22Rv1 (cell line): ENCODE data around the gene TERB2.
"Not testable (repeated sequence)": the region's sequence is repeated elsewhere in the genome, so short reads cannot be mapped to it uniquely, and the experiment has no call there.

Experiments used
- H3K27ac ChIP-seq: fragments of 450-650 bp; 2 replicates; pipeline ENCODE4 v1.5.1; 2017
- ZFX ChIP-seq: fragments of 450-650 bp; IDR thresholded peaks from 2 replicates; pipeline ENCODE4 v1.6.1; 2017; ENCODE audit warnings: antibody characterized with exemption, borderline replicate concordance
- TF ChIP-seq, protein P1 (sequence below): fragments of 450-650 bp; IDR thresholded peaks from 2 replicates; pipeline ENCODE4 v1.5.1; 2017; ENCODE audit warnings: mild to moderate bottlenecking

Gene TERB2

DNA sequence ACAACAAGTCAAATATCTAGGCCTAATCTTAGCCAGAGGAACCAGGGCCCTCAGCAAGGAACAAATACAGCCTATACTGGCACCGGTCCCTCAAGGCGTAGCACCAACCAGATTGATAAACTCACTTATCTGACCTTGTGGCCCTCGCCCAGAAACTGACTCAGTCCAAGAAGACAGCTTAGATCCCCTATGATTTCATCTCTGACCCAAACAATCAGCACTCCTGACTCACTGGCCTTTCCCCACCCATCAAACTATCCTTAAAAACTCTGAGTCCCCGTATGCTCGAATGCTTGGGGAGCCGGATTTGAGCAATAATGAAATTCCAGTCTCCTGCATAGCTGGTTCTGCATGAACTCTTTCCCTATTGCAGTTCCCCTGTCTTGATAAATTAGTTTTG is 64.9 kb downstream of the TERB2 start:
- TF ChIP-seq, protein P1, sequence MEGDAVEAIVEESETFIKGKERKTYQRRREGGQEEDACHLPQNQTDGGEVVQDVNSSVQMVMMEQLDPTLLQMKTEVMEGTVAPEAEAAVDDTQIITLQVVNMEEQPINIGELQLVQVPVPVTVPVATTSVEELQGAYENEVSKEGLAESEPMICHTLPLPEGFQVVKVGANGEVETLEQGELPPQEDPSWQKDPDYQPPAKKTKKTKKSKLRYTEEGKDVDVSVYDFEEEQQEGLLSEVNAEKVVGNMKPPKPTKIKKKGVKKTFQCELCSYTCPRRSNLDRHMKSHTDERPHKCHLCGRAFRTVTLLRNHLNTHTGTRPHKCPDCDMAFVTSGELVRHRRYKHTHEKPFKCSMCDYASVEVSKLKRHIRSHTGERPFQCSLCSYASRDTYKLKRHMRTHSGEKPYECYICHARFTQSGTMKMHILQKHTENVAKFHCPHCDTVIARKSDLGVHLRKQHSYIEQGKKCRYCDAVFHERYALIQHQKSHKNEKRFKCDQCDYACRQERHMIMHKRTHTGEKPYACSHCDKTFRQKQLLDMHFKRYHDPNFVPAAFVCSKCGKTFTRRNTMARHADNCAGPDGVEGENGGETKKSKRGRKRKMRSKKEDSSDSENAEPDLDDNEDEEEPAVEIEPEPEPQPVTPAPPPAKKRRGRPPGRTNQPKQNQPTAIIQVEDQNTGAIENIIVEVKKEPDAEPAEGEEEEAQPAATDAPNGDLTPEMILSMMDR, result no peak
- no peak overlapping the region for H3K27ac ChIP-seq

DNA sequence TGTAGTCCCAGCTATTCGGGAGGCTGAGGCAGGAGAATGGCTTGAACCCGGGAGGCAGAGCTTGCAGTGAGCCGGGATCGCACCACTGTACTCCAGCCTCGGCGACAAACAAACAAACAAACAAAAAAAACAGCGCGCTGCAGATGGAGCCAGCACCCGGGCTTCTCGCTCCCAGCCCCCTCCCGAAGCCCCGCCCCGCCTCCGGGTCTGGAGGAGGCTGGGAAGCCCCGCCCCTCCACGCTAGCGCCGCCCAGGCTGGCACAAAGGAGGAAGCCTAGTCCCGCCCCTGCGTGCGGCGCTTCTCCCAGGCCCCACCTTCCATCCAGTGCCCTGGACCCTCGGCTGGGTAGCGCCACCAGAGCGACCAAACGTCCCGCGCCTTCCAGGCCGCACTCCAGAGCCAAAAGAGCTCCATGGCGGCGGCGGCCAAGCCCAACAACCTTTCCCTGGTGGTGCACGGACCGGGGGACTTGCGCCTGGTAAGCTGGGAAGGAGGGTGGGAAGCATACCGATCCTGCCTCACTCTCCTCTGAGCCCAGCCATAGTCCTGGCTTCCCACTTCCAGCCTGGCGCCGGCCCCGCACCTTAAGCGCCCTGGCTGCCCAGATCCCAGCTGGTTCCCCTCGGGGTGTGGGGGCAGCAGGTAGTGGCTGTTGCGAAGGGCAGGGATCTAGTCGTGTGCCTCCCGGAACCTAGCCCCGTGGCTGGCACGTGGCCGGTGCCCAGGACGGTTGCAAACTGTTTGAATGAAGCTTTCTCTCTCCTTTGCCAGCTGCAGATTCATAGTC is 66.6 kb downstream of the TERB2 start, which contains the start of gene SORD:
Gene SORD (plus strand): TSS at position 325 of the 788 bp plus-strand sequence. CDS start 89 bp downstream, at position 414.
- H3K27ac ChIP-seq, result peak within 1 kb of the TSS; percentile 70
- TF ChIP-seq, protein P1, result no peak; the same call in 1 of the 2 replicates
- no peak for TF ChIP-seq ZFX

DNA sequence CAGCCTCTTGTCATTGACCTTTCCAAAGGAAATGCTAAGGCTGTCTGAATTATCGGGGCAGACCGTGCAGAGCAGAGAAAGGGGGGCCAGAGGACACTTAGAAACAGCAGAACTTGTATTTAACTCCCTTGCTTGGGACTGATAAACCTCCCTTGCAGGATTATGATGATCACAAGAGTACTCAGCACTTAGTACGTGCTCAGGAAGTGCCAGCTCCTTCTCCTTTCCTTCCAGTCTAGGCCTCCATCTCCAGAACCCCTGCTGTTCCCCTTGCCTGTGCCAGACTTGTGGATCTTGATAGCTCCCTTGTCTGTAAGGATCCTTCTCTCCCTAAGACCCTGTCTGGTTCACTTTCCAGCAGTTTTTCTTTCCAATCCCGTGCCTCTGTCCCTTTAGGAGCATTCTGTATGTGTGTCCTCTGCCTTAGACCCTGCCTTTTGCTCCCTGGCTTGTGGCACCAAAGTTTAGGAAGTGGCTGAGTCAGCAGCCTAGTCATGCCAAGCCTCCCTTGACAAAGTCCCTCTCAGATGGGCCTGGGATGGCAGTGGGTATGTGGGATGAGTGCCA is 67.3 kb downstream of the TERB2 start:
- TF ChIP-seq, protein P1, result no peak
- no peak for TF ChIP-seq ZFX
- H3K27ac ChIP-seq, result peak overlapping the region; percentile 70

DNA sequence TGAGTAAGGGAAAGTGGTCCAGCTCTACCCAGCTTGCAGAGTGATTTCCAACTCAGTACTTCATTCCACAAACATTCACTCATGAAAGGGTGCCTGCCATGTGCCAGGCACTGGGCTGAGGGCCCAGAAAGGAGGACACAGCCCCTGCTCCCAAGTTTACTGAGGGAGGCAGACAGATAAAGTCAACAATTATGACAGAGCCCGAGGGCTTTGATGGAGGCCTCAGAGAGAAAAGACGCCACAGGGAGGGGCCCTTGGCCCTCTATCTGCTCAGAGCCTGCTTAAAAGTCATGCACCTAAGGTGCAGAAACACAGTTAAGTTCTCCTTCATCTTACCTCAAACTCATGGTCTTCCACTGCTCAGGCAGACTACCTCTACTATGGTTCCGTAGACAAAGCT is 68.2 kb downstream of the TERB2 start:
- H3K27ac ChIP-seq, result not testable (repeated sequence)

DNA sequence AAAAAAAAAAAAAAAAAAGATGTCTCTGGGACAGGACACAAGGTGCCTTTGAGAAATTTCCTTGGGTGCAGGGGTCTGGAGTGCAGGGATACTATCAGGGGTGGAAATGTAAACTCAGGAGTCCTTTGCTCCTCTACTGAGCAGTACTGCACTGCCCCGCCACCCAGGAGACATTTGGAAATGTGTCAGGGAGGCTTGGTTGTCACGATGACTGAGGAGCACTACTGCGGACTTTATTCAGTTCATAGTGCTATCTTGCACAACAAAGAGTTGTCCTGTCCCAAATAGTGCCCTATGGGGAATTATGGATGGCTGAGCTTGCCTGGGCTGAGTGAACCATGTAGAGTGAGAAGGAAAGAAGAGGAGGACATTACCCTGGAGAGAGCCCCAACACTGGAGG is 69.1 kb downstream of the TERB2 start:
- not testable (repeated sequence) for H3K27ac ChIP-seq

DNA sequence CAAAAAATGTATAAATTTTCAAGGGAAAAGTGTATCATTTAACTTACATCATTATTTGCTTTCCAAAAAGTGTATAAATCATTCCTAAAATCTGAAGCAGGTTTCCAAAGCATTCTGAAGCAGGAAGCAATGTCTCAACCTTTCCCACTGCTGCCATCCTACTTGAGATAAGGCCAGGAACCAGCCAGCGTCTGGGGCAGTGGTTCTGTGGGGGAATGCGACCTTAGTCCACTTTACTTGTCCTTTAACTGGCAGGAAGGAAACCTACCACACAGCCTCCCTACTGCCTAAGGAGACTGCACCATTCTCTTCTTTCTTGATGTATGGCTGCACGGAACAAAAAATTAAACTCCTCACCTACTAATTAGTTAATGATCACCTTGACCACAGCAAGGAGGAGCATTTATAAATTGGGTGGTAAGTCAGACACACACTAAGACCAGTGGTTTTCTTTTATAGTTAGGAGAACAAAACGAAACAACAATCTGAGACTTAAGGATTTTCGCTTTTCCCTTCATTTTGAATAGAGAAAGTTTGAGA is 70.2 kb downstream of the TERB2 start:
- no peak for TF ChIP-seq ZFX
- TF ChIP-seq, protein P1, result no peak
- no peak overlapping the region for H3K27ac ChIP-seq

DNA sequence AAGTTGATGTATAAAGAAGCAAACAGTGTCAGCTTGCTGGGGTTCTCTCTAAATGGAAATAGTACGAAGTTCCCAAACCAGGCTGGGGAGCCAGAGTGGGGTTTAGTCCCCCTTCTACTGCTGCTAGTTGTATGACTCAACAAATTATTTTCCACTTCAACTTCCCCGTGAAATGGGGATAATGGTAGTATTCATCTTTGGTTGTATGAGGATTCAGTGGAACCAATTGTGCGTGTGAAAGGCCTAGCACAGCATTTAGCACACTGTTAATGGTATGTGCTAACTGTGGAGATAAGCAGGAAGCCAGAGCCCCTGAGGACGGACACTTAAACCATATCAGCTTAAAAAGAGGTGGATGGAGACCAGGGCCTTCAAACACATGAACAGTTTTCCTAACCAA is 70.7 kb downstream of the TERB2 start:
- TF ChIP-seq, protein P1, result no peak
- TF ChIP-seq ZFX, result no peak
- H3K27ac ChIP-seq, result no peak overlapping the region
